Small intestine (tissue), 7 donors: ENCODE data around the gene CCNK. TPM values are rescaled to one million over a fixed set of nuclear protein-coding genes. Genes with fewer than 3 reads are reported as not detected.
A peak's percentile ranks its signal among the peaks of the same experiment; 100 is the strongest.

Experiments used
- DNase-seq, 2 donors: peaks; one replicate each; pipeline versions ENCODE4 v3.0.0 to v3.0.0-alpha.2; 2013
- FAIRE-seq: peaks from 2 replicates; lab custom pipeline; 2012; peaks lifted over from hg19 to GRCh38; lab: Jason Lieb, UNC
- H3K27ac ChIP-seq, 3 donors: one replicate each; pipeline ENCODE4 v1.5.1; 2013; ENCODE audit warnings: low read length in 2 of 3, mild to moderate bottlenecking in 2 of 3, control low read depth in 1 of 3, inconsistent platforms in 1 of 3, low read depth in 1 of 3, moderate library complexity in 1 of 3
- H3K27me3 ChIP-seq, 3 donors: one replicate each; pipeline ENCODE4 v1.6.1; 2013; ENCODE audit warnings: low read length in 3 of 3, inconsistent platforms in 1 of 3; ENCODE audit not compliant: control insufficient read depth in 3 of 3, insufficient read depth in 3 of 3
- H3K36me3 ChIP-seq, 3 donors: one replicate each; pipeline ENCODE4 v1.6.1; 2013; ENCODE audit warnings: low read length in 3 of 3, inconsistent platforms in 1 of 3, low read depth in 1 of 3, mild to moderate bottlenecking in 1 of 3, moderate library complexity in 1 of 3; ENCODE audit not compliant: control insufficient read depth in 3 of 3, insufficient read depth in 2 of 3
- H3K4me1 ChIP-seq, 3 donors: one replicate each; pipeline ENCODE4 v1.6.1; 2013; ENCODE audit warnings: low read length in 2 of 3, inconsistent platforms in 1 of 3, low read depth in 1 of 3, mild to moderate bottlenecking in 1 of 3, moderate library complexity in 1 of 3; ENCODE audit not compliant: control insufficient read depth in 3 of 3, insufficient read depth in 2 of 3
- H3K4me3 ChIP-seq, 3 donors: one replicate each; pipeline ENCODE4 v1.5.1; 2013; ENCODE audit warnings: low read length in 3 of 3, control low read depth in 1 of 3, inconsistent platforms in 1 of 3, low read depth in 1 of 3, mild to moderate bottlenecking in 1 of 3, moderate library complexity in 1 of 3
- H3K9me3 ChIP-seq, 2 donors: one replicate each; pipeline ENCODE4 v1.6.1; 2013; ENCODE audit warnings: low read depth in 1 of 2, low read length in 1 of 2; ENCODE audit not compliant: control insufficient read depth in 2 of 2, insufficient read depth in 1 of 2
- WGBS, 3 donors: extraction: QIAGEN DNeasy Blood & Tissue Kit; methylation state at CpG; one replicate each; pipeline ENCODE4 v1.1.7; 2013; 5-methylcytosine and 5-hydroxymethylcytosine counted together
- polyA plus RNA-seq, 4 donors: library from polyadenylated mRNA; stranded (reverse) in 3 of 4; unstranded in 1 of 4; fragments of 200-250 nt in 3 of 4; fragments of 120-200 nt in 1 of 4; gene quantifications; one replicate each; pipeline versions ENCODE4 v1.2.1 to v1.2.3, GENCODE V29; 2013
- donor health status: healthy with polysubstance abuse.
- donor health status: control.
- donor health status: control.
- donor health status: Bipolar disorder and iron deficiency.
- donor health status: healthy.

CCNK gene
- polyA plus RNA-seq, 4 donors: 13.4 to 43.4 (median 17.3) TPM

DNA sequence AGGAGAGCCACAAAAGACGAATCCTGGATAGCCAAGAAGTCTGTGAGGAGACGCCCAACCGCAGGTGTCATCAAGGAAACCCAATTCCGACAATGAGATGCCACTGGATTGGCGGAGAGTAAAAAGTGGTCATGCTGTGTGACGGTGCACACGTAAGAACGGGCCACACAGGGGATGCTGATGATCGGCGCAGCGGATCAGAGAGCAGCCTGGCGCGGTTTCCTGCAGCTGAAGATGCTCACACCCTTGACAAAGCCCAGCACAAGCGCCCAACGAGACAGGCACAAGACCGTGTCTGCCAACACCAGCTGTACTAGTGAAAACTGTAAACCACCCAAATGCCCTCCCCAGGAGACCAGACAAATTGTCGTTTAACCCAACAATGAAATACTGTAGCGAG is 67.0 kb downstream of the CCNK start:
- Histone ChIP-seq H3K9me3 (no peaks in the 10 kb centered on the region), H3K36me3 (peaks cover 0 to 28% (median 0%) of the 10 kb centered on the region in 3 donors), H3K4me3 (no peak overlapping the region), H3K27me3 (no peaks in the 10 kb centered on the region), H3K27ac (no peak overlapping the region), H3K4me1 (peaks cover 6 to 54% (median 8%) of the 10 kb centered on the region in 3 donors)
- DNase-seq: no peak
- 89 to 95% (median 89%) methylated on average over 18 of the region's 18 CpGs for WGBS, 3 donors
- FAIRE-seq: no peak

DNA sequence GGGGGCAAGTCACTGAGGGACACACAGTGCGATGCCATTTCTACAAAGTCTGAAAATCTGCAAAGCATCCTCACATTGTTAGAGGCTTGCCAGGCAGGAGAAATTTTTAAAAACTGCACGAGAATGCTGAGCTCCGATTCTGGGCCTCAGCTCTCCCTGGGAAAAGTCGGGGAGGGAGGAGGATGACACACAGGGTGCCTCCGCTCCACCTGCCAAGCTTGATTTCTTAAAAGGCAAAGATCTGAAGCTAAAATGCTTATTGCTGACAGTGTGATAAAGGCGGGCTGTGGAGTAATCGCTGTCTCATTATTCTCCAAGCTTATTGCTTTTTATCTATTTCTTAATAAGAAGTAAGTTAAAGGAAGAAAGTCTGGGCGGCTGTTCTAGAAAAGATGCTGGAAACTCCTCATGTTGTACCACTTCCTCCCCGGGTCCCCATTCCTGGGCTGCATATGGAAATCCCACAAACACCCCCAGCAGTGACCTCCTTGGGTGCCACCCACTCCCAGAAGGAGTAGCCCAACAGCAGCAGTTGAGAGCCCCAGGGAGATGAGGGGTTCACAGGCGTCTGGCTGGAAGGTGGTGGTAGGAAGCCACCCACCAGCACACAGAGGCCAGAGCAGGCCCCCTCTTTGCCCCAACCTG is 67.8 kb downstream of the CCNK start:
- Histone ChIP-seq H3K36me3 (peaks cover 0 to 24% (median 0%) of the 10 kb centered on the region in 3 donors), H3K4me3 (no peak overlapping the region), H3K4me1 (peaks cover 8 to 60% (median 8%) of the 10 kb centered on the region in 3 donors), H3K27ac (peak overlapping the region in 1 of 3 donors; percentile 14), H3K27me3 (no peaks in the 10 kb centered on the region), H3K9me3 (no peaks in the 10 kb centered on the region)
- FAIRE-seq (no peak), DNase-seq (no peak)
- WGBS, 3 donors: 73 to 76% (median 76%) methylated on average over 10 of the region's 10 CpGs

DNA sequence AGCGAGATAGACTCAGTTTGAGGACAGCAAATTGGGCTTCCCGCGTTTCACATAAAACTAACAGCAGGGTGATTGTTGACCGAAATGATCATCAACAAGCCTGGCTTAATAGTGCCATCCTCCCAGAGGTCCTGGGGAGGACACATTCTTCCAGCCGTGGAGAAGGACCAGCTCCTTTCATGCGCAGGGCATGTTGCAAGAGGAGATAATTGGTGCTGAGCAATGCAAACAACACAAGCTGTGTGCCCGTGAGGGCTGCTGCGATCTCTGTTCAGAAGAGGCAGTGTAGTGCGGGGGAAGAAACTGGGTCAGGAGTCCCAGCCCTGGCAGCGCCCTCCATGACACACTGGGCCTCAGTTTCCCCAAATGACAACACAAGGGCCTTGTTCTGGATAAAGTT is 68.5 kb downstream of the CCNK start:
- Histone ChIP-seq H3K4me1 (peaks cover 8 to 67% (median 14%) of the 10 kb centered on the region in 3 donors), H3K36me3 (peaks cover 0 to 19% (median 0%) of the 10 kb centered on the region in 3 donors), H3K27me3 (no peaks in the 10 kb centered on the region), H3K9me3 (no peaks in the 10 kb centered on the region), H3K4me3 (no peak overlapping the region), H3K27ac (peak overlapping the region in 1 of 3 donors; percentile 14)
- 77 to 82% (median 81%) methylated on average over 10 of the region's 10 CpGs for WGBS, 3 donors
- FAIRE-seq (no peak), DNase-seq (no peak)

DNA sequence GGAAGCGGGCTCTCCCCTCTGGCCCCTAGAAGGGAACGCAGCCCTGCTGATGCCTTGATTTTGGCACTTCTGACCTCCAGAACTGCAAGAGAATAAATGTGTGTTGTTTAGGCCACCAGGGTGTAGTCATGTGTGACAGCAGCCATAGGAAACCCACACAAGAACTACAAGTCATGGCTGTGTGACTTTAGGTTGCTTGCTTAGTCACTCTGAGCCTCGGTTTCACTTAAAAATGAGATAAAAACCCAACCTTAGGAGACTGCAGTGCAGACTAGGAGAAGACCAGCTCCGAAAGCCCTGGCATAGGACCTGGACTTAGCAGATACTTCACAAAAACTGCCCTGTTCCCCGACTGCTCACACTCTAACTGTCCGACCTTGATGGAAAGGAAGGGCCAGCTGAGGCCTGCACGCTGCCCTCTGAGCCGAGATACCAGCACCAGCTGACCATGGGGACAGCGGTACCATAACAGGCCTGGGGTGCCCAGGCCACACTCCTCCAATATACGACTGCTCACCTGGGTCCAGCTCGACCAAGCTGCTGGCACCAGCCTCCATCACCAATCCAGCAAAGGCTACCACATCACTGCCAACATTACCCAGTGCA is 69.3 kb downstream of the CCNK start:
- Histone ChIP-seq H3K27ac (no peak overlapping the region), H3K4me3 (no peak overlapping the region), H3K9me3 (no peaks in the 10 kb centered on the region), H3K27me3 (no peaks in the 10 kb centered on the region), H3K36me3 (peaks cover 0 to 14% (median 0%) of the 10 kb centered on the region in 3 donors), H3K4me1 (peaks cover 8 to 75% (median 14%) of the 10 kb centered on the region in 3 donors)
- 88 to 91% (median 89%) methylated on average over 11 of the region's 11 CpGs for WGBS, 3 donors
- no peak for DNase-seq
- FAIRE-seq: no peak

DNA sequence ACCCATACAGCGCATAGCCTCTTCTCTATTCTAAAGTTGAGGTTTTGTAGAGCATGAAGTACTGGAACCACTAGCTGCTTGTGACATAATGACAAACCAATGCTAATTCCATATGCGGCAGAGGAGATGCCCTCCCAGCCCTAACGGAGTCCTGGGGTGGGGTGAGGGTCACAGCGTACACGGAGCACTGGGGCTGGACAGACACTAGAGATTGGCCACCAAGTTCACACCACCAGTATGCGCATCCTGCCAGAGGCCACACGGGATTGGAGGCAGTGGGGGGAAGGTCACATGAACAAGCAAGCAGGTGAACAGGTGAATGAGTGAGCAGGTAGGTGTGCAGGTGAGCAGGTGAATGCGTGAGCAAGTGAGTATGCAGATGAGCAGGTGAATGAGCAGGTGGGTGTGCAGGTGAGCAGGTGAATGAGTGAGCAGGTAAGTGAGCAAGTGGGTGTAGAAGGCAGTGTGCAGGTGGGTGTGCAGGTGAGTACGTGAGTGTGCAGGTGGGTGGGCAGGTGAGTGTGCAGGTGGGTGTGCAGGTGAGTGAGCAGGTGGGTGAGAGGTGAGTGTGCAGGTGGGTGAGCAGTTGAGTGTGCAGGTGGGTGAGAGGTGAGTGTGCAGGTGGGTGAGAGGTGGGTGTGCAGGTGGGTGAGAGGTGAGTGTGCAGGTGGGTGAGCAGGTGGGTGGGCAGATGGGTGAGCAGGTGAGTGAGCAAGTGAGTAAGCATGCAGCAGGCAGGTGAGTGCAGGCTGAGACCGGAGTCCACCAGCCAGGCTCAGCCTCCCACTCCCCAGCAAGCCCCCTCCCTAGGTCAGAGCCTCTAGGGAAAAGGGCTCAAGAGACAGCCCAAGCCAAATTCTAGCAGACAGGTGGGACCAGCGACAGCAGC is 70.1 kb downstream of the CCNK start:
- Histone ChIP-seq H3K27ac (peak overlapping the region in 2 of 3 donors; percentile 6 to 83), H3K27me3 (no peaks in the 10 kb centered on the region), H3K36me3 (peaks cover 0 to 14% (median 0%) of the 10 kb centered on the region in 3 donors), H3K4me1 (peaks cover 8 to 78% (median 14%) of the 10 kb centered on the region in 3 donors), H3K9me3 (no peaks in the 10 kb centered on the region), H3K4me3 (no peak overlapping the region)
- 37 to 55% (median 46%) methylated on average over 10 to 11 of the region's 11 CpGs for WGBS, 3 donors
- FAIRE-seq: no peak
- DNase-seq: peak; percentile 30 to 59

DNA sequence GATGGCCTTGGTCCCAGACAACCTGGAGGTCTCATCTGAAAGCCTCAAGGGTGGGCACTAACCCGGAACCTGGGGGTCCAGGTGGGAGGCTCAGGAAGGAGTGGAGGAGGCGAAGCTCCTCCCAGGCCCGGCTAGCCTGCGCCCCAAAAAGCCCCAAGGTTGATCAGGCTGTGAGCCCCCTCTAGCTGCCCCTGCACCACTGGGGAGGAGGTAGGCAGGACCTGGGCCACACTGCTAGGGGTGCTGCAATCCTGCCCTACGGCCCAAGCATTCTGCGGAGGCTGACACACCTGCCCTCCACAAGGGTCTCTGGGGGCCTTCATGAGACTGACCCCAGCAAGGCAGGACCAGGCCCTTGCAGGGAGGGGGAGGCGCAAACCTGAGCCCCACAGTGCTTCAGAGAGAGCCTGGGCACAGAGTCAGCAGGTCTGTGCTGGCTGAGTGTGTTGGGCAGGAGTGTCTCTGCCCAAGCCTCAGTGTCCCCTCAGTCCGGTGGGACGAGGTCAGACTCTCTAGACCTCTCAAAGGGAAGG is 70.9 kb downstream of the CCNK start:
- Histone ChIP-seq H3K4me3 (no peak overlapping the region), H3K4me1 (peaks cover 8 to 80% (median 16%) of the 10 kb centered on the region in 3 donors), H3K36me3 (peaks cover 0 to 14% (median 0%) of the 10 kb centered on the region in 3 donors), H3K27me3 (no peaks in the 10 kb centered on the region), H3K9me3 (no peaks in the 10 kb centered on the region), H3K27ac (peak overlapping the region; percentile 56 to 83 (median 75))
- FAIRE-seq (no peak), DNase-seq (no peak)
- WGBS, 3 donors: 40 to 69% (median 63%) methylated on average over 9 of the region's 9 CpGs

DNA sequence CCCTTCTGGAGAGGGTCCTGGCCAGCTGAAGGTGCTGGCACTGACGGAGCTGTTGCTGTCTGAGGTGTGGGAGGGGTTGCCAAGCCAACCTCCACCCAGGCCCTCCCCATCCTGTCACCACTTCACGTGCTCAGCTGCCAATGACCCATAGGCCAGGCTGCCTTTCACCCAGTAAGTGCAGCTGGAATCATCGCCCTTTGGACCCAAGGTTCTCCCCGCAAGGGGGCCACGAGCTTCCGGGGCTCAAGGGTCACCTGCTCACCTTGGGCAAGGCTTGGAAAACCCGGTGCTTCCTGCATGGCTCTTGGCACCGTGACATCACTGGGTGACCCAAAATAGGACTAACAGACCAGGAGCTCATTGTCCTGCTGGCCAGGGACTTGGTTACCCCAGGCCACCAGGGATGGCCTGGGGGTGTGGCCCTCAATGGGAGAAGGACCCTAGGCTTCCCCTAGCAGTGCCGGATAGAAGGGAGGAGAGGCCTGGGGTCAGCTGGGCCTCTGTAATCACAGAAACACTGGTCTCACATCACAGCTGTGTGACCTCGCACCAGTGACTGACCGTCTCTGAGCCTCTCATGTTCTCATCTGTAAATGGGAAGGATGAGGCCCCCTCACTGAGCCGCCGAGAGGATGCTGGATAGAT is 71.5 kb downstream of the CCNK start:
- Histone ChIP-seq H3K36me3 (peaks cover 0 to 19% (median 0%) of the 10 kb centered on the region in 3 donors), H3K27me3 (no peaks in the 10 kb centered on the region), H3K4me1 (peaks cover 8 to 80% (median 16%) of the 10 kb centered on the region in 3 donors), H3K27ac (peak overlapping the region; percentile 73 to 83 (median 75)), H3K9me3 (no peaks in the 10 kb centered on the region), H3K4me3 (no peak overlapping the region)
- FAIRE-seq (no peak), DNase-seq (peak; percentile 98 to 99)
- WGBS, 3 donors: 22 to 56% (median 28%) methylated on average over 13 of the region's 13 CpGs
